Measurements from ENCODE around the gene PRKRA. TPM values are rescaled to one million over a fixed set of nuclear protein-coding genes. Genes with fewer than 3 reads are reported as not detected.

Gene PRKRA
- total and polyA plus RNA-seq, 2 of the 13 experiments (the other 11 are each of a cell fraction or from before 2014, with no cell fraction given) = 53.1 to 74.7 TPM

DNA sequence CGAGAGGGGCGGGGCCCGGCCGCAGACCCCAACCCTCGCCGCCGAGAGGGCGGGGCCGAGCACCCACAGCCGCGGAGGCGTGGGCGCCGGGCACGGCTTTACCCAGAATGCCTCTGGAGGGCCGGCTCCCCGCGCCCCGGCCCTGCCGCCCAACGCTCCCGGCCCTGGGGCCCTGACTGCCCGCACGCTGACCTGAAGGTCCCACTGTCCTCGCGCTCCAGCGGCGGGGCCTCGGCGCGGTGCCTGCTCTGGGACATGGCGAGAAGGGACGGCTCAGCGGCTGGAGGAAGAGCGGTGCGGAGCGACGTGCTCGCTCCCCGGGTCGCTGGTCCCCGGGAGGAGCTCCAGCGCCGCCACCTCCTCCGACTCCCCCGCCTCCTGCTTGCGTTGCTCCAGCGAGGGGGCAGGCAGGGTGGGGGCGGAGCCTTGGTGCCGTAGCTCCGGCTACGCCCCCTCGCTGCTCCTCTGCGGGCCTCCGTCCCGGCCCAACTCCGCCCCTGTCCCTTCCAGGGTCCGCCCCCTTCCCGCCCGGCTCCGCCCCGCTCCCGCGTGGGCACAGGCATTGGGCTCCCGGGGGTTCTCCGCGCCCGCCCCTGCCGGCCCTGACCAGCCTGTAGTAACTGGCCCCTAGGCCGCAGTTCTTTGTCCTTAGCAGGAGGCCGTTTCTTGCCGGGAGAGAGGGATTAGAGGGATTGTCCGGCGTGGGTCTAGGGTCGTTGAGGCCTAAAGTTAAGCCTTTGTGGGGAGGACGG is at the start of gene PRKRA, which contains the start of gene PJVK (continued):
- TF ChIP-seq ETV5 (CRISPR knock-in tag; IDR thresholded peaks at IDR 0.05; ENCODE audit: borderline replicate concordance) (no peak; the same call in none of the 2 replicates), ZNF749 (CRISPR knock-in tag; IDR thresholded peaks at IDR 0.05; ENCODE audit: borderline replicate concordance) (peak; percentile 89; the same call in 1 of the 2 replicates), GTF2F1 (IDR thresholded peaks at IDR 0.05; ENCODE audit: low read length) (no peak; the same call in 1 of the 2 replicates), CCDC6 (CRISPR knock-in tag; IDR thresholded peaks at IDR 0.05) (peak; percentile 98), NR2C2 (CRISPR knock-in tag; IDR thresholded peaks at IDR 0.05; ENCODE audit: borderline replicate concordance) (peak; percentile 83; the same call in 1 of the 2 replicates), POLR2AphosphoS5 (IDR thresholded peaks at IDR 0.05; ENCODE audit: low read depth, low read length) (peak; percentile 94), ZNF569 (CRISPR knock-in tag; IDR thresholded peaks at IDR 0.05; ENCODE audit: borderline replicate concordance) (peak; percentile 71; the same call in 1 of the 2 replicates), ZNF33B (CRISPR knock-in tag; IDR thresholded peaks at IDR 0.05) (0 out of 2 replicates have a peak, but pooled peaks have one; percentile 44), TRIM24 (CRISPR knock-in tag; IDR thresholded peaks at IDR 0.05) (no peak)
- TF ChIP-seq, protein P1, sequence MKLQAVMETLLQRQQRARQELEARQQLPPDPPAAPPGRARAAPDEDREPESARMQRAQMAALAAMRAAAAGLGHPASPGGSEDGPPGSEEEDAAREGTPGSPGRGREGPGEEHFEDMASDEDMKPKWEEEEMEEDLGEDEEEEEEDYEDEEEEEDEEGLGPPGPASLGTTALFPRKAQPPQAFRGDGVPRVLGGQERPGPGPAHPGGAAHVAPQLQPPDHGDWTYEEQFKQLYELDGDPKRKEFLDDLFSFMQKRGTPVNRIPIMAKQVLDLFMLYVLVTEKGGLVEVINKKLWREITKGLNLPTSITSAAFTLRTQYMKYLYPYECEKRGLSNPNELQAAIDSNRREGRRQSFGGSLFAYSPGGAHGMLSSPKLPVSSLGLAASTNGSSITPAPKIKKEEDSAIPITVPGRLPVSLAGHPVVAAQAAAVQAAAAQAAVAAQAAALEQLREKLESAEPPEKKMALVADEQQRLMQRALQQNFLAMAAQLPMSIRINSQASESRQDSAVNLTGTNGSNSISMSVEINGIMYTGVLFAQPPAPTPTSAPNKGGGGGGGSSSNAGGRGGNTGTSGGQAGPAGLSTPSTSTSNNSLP (IDR thresholded peaks at IDR 0.05; ENCODE audit: low read depth, low read length) = 0 out of 2 replicates have a peak, but pooled peaks have one; percentile 10
- TF ChIP-seq, protein P2, sequence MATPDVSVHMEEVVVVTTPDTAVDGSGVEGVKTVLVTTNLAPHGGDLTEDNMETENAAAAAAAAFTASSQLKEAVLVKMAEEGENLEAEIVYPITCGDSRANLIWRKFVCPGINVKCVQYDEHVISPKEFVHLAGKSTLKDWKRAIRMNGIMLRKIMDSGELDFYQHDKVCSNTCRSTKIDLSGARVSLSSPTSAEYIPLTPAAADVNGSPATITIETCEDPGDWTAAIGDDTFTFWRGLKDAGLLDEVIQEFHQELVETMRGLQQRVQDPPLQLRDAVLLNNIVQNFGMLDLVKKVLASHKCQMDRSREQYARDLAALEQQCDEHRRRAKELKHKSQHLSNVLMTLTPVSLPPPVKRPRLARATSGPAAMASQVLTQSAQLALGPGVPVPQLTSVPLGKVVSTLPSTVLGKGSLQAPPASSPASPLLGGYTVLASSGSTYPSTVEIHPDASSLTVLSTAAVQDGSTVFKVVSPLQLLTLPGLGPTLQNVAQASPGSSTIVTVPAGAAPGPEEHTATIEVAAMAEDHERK (CRISPR knock-in tag; IDR thresholded peaks at IDR 0.05; ENCODE audit: low read depth) = no peak; the same call in 1 of the 2 replicates
- TF ChIP-seq, protein P3, sequence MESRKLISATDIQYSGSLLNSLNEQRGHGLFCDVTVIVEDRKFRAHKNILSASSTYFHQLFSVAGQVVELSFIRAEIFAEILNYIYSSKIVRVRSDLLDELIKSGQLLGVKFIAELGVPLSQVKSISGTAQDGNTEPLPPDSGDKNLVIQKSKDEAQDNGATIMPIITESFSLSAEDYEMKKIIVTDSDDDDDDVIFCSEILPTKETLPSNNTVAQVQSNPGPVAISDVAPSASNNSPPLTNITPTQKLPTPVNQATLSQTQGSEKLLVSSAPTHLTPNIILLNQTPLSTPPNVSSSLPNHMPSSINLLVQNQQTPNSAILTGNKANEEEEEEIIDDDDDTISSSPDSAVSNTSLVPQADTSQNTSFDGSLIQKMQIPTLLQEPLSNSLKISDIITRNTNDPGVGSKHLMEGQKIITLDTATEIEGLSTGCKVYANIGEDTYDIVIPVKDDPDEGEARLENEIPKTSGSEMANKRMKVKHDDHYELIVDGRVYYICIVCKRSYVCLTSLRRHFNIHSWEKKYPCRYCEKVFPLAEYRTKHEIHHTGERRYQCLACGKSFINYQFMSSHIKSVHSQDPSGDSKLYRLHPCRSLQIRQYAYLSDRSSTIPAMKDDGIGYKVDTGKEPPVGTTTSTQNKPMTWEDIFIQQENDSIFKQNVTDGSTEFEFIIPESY (CRISPR knock-in tag; IDR thresholded peaks at IDR 0.05) = no peak
- TF ChIP-seq, protein P4, sequence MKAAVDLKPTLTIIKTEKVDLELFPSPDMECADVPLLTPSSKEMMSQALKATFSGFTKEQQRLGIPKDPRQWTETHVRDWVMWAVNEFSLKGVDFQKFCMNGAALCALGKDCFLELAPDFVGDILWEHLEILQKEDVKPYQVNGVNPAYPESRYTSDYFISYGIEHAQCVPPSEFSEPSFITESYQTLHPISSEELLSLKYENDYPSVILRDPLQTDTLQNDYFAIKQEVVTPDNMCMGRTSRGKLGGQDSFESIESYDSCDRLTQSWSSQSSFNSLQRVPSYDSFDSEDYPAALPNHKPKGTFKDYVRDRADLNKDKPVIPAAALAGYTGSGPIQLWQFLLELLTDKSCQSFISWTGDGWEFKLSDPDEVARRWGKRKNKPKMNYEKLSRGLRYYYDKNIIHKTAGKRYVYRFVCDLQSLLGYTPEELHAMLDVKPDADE (CRISPR knock-in tag; IDR thresholded peaks at IDR 0.05) = peak; percentile 92
- TF ChIP-seq, protein P5, sequence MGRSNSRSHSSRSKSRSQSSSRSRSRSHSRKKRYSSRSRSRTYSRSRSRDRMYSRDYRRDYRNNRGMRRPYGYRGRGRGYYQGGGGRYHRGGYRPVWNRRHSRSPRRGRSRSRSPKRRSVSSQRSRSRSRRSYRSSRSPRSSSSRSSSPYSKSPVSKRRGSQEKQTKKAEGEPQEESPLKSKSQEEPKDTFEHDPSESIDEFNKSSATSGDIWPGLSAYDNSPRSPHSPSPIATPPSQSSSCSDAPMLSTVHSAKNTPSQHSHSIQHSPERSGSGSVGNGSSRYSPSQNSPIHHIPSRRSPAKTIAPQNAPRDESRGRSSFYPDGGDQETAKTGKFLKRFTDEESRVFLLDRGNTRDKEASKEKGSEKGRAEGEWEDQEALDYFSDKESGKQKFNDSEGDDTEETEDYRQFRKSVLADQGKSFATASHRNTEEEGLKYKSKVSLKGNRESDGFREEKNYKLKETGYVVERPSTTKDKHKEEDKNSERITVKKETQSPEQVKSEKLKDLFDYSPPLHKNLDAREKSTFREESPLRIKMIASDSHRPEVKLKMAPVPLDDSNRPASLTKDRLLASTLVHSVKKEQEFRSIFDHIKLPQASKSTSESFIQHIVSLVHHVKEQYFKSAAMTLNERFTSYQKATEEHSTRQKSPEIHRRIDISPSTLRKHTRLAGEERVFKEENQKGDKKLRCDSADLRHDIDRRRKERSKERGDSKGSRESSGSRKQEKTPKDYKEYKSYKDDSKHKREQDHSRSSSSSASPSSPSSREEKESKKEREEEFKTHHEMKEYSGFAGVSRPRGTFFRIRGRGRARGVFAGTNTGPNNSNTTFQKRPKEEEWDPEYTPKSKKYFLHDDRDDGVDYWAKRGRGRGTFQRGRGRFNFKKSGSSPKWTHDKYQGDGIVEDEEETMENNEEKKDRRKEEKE (IDR thresholded peaks at IDR 0.05) = no peak
- TF ChIP-seq, protein P6, sequence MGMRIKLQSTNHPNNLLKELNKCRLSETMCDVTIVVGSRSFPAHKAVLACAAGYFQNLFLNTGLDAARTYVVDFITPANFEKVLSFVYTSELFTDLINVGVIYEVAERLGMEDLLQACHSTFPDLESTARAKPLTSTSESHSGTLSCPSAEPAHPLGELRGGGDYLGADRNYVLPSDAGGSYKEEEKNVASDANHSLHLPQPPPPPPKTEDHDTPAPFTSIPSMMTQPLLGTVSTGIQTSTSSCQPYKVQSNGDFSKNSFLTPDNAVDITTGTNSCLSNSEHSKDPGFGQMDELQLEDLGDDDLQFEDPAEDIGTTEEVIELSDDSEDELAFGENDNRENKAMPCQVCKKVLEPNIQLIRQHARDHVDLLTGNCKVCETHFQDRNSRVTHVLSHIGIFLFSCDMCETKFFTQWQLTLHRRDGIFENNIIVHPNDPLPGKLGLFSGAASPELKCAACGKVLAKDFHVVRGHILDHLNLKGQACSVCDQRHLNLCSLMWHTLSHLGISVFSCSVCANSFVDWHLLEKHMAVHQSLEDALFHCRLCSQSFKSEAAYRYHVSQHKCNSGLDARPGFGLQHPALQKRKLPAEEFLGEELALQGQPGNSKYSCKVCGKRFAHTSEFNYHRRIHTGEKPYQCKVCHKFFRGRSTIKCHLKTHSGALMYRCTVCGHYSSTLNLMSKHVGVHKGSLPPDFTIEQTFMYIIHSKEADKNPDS (CRISPR knock-in tag; IDR thresholded peaks at IDR 0.05) = peak; percentile 89; the same call in 1 of the 2 replicates
